NCI-H2171 (cell line): ENCODE data around the gene SGCA.

Source experiments
- DNase-seq: peaks from one replicate; lab custom pipeline; 2025; lab: John Stamatoyannopoulos, UW

SGCA gene

DNA sequence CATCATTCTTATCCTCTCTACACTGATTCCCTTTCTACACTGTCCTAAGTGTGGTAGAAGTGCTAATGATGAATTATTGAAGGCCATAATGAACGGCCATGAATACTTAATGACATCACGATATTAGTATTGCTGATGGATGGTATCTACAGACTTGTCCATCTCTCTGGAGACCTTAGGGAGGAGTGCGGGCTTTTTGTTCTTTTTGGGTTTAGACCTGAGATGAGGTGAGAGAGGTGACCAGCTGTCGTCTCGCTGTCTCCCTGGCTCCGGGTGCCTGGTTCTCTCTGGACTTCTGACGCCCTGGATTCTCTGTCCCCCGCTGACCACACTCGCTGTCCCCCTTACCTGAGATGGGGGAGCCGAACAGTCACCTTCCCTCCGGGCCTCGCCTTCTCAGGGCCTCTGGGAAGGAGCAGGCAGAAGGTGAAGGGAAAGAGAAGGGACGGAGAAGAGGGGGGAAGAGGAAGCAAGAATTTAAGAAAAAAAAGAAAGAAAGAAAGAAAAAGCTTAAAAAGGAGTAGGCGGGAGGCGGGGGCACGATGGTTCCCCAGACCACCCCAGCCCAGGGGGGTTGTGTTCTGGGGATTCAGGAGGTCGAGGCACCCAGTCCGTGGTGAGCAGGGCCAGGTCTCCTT, 17.1 kb downstream of the SGCA start:
- no peak for DNase-seq

DNA sequence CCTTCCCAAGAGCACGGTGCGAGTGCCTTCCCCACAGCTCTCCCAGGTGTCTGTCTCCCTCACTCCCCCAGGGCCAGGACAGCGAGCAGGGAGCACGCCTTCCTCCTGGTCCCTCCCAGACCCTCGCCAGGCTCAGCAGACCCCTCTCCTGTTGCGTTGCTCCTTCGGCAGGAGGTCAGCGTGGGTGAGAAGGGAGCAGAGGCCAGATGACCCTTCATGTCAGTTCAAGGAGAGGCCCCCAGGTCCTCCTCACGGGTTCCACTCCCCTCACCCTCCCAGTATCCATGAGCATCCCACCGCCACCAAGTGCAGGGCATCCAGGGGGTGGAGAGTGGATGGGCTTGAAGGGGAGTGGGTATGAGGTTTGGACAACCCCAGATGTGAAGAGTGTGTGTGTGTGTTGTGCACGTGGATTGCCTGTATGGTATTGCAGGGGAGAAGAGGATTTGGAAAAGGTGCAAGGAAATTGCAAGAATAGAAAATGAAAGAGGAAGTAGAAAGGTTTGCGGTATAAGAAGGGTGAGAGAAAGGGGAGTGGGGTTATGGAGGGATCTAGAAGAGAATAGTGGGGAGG, 17.7 kb downstream of the SGCA start:
- no peak for DNase-seq

DNA sequence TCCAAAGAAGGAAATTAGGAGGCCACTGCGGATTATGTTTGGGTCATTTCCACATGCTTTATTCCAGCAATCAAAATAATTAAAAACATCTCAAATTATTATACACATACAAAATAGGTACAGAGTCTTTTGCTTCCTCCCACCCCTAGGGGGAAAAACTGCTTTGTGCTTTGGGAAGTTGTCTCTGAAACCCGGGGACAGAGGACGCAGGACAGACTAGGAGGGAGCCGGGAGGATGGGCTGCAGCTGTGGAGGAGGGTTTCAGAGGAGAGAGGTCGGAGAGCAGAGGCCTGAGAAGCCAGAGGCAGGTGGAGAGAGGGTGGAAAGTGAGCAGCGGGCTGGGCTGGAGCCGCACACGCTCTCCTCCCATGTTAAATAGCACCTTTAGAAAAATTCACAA, 18.3 kb downstream of the SGCA start:
- peak; percentile 20 for DNase-seq

DNA sequence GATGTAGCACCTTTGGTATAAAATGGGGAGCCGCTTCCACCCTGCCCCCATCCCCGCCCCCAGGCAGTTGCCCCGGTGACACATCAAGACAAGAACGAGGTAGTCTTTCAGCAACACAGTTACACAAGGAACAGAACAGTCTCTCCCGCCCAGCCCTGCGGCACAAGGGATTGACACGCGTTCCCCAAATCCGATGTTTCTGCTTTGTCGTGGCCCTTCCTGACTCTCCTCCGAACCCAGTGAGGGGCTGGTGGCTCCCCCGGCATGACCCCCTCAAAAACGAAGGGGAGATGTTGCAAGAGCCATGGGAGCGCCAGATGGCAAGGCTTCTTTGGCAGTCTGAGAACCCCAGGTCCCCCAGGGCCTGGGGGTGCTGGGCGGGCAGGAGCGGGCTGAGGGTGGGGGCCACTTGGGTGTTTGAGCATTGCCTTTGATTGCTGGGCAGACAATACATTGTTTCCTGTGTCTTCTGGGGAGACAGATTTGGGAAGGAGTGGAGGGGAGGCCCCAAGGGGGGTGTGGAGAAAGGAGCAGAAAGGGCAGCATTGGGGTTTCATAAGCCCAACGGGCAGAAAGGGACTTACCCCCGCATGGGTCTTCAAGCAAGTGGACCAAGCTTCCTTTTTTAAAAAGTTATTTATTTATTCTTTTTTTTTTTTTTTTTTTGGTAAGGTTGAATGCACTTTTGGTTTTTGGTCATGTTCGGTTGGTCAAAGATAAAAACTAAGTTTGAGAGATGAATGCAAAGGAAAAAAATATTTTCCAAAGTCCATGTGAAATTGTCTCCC, 19.0 kb downstream of the SGCA start:
- peak; percentile 50 for DNase-seq

DNA sequence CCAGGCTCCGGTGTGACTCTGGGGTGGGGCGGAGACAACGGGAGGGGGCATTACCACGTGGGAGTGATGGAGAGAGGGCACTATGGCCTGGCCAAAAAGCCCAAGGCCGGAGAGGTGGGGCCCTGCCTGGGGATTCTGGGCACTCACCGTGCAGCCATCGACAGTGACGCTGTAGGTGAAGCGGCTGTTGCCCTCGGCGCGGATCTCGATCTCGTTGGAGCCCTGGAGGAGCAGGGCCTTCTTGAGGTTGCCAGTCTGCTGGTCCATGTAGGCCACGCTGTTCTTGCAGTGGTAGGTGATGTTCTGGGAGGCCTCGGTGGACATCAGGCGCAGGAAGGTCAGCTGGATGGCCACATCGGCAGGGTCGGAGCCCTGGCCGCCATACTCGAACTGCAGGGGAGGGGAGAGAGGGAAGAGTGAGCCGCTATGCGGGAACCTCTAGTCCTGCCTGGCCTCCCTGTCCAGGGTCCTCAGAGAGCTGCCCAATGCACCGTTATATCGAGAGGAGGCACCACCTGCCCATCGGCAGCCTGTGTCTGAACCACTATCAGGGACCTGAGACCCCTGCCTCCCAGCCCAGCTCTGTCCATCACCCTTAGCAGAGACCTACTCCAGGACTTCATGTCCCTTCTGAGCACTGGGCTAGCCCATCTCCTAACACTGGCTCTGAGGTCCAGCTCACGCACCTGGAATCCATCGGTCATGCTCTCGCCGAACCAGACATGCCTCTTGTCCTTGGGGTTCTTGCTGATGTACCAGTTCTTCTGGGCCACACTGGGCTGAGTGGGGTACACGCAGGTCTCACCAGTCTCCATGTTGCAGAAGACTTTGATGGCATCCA, 20.0 kb downstream of the SGCA start:
- no peak for DNase-seq

DNA sequence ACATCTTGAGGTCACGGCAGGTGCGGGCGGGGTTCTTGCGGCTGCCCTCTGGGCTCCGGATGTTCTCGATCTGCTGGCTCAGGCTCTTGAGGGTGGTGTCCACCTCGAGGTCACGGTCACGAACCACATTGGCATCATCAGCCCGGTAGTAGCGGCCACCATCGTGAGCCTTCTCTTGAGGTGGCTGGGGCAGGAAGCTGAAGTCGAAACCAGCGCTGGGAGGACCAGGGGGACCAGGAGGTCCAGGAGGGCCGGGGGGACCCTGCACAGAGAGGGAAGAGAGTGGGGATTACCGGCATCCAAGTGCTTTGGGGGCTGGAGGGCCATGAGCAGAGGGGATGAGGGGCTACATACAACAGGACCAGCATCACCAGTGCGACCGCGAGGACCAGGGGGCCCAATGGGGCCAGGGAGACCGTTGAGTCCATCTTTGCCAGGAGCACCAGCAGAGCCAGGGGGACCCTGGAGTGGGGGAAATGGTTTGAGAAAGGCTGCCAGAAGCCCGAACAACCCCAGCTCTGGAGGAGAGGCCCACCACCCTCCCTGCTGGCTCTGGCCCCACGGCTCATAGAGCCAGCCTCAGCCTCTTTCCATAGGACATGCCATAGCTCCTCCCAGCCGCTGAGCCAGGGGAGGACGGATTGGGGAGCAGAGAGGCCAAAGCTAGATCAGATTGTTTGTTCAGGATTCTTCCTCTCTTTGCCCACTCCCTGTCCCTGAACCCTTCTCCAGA, 21.0 kb downstream of the SGCA start:
- no peak for DNase-seq

DNA sequence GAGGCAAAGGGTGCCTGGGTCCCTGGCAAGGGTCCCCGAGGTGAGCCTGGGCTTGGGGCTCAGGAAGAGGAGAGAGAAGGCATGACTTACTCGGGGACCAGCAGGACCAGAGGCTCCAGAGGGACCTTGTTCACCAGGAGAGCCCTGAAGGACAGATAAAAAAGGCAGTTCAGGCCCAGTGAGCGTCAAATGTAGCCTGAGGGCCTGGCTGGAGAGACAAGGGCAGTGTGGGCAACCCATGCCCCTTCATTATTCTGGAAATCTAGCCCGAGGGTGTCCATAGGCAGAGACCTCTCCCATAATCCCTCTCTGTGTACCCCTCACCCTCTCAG, 21.6 kb downstream of the SGCA start:
- DNase-seq = no peak

DNA sequence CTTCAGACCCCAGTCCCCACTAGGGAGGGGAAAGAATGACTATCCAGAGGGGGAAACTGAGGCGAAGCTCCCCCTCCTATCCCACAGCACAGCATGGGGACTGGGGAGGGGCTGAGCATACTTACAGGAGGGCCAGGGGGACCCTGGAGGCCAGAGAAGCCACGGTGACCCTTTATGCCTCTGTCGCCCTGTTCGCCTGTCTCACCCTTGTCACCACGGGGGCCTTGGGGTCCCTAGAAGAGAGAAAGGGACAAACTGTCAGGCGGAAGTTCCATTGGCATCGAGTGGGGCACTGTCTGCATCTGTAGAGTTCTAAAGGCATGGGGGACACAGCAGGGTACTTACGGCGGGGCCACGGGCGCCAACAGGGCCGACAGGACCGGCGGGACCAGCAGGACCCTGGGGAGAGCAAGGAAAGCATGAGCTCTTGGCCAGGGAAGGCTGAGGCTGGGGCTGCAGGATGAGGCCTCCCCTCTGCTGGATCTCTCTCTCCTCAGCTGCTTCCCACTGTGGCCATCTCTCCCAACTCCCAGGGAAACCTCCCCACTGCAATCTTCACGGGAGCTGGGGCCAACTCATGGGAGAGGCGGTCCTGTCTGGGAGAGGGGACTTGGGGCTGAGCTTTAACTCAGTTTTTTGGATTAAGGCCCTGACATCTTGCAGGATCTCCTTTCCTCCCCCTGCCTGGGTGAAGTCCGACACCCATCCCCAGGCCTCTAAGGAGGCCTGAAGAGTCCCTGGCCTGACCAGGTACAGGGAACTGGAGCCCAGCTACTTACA, 22.1 kb downstream of the SGCA start:
- no peak for DNase-seq

DNA sequence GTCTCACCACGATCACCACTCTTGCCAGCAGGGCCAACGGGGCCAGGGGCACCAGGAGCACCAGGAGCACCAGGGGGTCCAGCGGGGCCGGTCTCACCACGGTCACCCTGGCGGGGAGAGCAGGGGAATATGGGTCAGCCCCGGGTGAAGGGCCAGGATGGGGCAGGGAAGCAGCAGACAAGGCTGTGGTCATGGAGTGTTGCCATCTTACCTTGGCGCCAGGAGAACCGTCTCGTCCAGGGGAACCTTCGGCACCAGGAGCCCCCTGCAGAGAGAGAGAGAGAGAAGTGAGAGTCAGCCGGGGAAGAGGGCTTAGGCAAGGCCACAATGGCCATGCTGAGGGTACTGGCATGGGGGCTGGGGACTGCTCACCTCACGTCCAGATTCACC, 22.7 kb downstream of the SGCA start:
- no peak for DNase-seq

DNA sequence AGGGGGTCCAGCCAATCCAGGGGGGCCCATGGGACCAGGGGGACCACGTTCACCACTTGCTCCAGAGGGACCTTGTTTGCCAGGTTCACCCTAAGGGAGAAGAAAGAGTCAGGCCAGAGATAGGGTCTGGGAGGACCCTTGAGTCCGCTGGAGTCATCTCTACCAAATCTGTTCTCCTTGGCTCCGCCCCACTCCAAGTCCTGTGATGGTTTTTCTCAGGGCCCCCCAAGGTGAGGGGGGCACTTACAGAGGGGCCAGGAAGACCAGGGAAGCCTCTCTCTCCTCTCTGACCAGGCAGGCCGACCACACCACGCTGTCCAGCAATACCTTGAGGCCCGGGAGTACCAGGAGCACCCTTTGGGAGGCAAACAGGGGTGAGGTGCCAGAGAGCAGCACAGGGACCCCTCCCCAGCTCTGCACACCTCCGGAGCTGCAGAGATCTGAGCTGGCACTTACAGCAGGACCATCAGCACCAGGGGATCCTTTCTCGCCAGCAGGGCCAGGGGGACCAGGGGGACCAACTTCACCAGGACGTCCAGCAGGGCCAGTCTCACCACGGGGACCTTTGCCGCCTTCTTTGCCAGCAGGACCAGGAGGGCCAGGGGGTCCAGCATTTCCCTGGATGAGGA, 23.2 kb downstream of the SGCA start:
- DNase-seq = no peak

DNA sequence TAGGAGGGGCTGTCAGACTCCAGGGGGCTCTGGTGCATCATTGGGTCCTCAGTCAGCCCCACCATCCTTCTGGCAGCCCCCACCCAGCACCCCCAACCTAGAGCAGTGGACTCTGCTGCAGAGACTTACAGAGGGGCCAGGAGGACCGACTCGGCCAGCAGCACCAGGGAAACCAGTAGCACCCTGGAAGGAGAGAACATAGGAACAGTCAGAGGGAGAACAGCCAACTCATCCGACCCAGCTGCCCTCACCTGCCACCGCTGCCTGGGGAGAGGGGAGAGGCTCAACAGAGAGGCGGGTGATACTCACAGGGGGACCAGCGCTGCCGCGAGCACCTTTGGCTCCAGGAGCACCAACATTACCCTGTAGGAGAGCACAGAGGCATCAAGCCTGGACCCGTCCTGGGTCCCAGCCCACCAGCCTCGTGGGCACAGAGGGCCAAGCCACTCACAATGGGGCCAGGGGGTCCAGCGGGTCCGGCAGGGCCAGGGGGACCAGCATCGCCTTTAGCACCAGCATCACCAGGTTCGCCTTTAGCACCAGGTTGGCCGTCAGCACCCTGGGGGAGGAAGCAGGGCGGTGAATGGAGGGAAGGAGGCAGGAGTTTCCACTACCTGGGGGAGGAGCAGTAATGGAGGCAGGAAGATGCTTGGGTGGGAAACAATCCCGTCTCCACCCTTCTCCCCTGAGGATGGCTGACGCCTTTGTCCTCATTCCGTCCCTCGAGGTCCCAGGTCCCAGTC, 23.9 kb downstream of the SGCA start:
- DNase-seq = no peak

DNA sequence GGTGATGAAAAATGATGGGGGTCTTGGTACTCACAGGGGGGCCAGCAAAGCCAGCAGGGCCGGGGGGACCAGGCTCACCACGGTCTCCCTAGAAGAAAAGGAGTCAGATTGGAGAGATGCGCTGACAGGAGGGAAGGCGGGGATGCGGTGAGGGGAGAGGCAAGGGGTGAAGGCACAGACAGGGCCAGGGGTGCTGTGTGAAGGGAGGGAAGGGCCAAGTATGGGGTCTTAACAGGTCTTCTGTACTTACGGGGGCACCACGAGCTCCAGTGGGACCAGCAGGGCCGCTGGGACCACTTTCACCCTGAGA, 24.4 kb downstream of the SGCA start:
- DNase-seq = no peak

DNA sequence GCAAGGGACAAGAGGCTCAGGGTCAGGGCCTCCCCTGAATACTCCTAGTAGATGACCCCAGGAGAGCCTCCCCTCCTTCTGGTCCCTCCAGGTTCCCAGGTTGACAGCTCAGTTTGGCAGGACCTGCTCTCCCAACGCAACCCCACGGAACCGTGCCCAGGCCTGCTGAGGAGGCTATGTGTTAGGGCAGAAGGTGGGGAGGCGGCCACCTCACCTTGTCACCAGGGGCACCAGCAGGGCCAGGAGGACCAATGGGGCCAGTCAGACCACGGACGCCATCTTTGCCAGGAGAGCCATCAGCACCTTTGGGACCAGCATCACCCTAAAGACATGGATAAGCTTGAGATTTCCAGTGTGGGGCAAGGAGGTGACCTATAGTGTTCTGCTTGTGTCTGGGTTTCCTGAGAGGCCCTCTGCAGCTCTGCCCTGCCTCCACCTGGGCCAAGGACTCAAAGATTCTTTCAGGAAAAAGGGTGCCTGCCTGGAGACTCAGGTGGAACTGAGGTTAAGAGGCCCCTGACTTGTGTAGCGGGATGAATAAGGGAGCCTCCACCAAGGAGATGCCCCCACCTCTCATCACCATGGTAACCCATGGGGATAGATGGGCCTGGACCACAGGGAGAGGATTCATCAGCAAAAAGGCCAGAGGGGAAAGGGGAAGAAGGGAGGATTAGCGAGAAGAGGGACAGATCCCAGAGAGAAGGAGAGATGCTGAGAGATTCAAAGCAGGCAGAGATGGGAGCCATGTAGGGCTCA, 25.0 kb downstream of the SGCA start:
- DNase-seq = no peak

DNA sequence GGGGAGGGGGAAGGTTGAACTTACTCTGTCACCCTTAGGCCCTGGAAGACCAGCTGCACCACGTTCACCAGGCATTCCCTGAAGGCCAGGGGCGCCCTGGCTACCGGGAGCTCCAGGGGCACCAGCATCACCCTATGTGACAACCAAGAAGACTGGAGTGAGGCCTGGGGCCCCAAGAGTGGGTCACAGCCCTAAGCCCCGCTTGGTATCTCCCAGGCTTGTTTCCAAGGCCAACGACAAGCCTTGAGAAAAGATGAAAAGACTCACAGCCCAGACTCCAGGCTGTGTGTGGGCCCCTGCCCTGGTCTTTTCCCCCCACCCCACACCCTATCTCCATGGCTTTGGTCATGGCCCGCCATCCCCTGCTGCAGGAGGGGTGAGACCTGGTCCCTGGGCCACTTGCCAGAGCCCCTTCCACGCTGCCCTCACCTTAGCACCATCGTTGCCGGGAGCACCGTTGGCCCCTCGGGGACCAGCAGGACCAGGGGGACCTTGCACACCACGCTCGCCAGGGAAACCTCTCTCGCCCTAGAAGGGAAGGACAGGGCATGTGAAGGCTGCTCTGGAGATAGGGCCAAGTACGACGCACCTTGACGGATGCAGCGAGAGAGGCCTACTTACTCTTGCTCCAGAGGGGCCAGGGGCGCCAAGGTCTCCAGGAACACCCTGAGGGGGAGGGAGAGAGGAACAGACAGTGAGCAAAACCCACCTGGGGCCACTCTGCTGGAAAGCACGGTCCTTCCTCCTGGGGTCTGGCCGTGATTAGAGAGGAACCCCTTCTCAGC, 25.7 kb downstream of the SGCA start:
- DNase-seq = no peak

DNA sequence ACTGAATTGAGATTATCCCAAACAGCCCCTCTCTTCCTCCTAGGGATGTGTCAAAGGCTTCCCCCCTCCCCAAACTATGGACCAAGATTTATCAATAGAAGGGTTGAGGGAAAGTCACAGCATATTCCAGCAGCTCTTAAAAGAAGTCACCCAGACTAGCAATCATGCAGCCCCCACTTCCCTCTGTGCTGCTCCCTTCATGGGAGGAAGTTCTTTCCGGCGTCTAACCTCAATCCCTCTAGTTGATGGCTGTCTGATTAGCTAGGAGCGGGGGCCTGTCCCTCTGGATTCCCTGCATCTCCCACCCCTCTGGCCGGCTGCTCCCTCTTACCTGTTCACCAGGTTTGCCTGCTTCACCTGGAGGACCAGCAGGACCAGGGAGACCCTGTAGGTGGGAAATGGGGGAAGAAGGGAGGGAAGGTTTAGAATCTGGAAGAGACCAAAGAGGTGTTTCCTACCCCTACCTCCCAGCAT, 26.4 kb downstream of the SGCA start:
- DNase-seq = no peak

DNA sequence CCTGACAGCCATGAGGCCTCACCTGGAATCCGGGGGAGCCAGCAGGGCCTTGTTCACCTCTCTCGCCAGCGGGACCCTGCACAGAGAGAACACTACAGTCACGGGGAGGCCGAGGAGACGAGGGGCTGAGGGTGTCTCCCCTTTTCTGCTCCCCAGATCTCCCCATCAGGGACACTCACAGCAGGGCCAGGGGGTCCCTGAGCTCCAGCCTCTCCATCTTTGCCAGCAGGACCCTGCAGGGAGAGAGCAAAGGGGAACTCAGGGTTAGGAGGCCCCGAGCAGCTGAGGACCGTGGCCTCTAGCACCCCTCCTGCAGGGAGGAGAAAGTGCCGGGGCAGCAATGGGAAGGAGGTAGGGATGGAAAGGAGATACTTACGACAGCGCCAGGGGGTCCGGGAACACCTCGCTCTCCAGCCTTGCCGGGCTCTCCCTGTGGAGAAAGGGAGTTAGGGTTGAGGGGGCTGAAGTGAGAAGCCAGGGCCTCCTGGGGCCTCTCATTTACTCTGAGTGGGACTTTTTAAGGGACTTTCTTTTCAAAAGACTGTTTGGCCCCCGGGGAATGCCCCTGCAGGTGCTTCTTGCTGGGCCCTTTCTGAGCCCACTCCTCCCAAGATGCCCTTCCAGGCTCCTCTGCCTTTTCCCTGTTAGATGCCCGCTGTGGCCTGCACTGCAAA, 26.9 kb downstream of the SGCA start:
- no peak for DNase-seq

DNA sequence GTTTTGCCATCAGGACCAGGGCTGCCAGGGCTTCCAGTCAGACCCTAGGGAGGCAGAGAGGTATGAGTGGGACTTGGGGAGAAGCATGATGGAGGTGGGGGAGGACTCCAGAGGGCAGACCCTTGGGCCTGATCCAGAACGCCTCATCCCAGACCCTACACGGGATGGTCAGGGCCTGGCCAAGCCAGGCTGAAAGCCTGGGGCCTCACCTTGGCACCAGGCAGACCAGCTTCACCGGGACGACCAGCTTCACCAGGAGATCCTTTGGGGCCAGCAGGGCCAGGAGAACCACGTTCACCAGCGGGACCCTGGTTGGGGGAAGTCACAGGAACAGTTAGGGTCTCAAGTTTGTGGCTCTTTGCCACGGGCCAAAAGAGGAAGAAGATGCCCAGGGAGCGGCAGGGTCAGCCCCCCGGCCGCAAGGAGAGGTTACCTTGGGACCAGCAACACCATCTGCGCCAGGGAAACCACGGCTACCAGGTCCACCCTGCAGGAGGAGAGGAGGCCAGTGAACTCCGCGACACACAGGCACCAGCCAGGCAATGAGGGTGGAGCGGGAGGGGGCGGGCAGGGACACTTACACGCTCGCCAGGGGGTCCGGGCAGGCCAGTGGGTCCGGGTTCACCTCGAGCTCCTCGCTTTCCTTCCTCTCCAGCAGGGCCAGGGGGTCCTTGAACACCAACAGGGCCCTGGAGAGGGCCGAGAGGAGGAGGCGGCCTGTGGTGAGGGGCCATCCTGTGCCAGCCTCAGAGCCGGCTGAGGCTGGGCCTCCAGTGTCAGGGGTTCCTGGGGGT, 28.5 kb downstream of the SGCA start:
- DNase-seq = no peak
